ENCODE results near the gene ADO.

Gene ADO

DNA sequence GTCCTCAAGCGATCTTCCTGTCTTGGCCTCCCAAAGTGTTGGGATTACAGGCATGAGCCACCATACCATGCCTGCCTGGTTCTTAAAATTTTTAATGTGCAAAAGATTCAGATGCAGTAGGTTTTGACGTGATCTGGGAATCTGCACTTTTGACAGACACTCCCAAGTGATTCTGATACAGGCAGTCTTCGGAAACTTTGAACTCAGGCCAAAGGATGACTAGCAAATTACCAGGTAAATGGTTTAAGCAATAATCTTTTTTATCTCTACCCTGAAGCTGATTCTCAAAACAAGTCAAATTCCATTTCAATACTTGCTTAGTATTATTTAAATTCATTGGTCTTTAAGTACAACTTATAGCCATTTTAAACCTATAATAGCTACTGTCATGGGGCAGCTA is 2.6 kb upstream of the ADO start:
- DNase-seq (ENCODE audit: low read depth in 1 of 2, low spot score in 1 of 2) = no peak
- TF ChIP-seq JUND (IDR thresholded peaks at IDR 0.05; ENCODE audit: low read depth) = no peak
- in situ Hi-C loops (cut with HindIII; ENCODE audit: low pct_unique_long_range_greater_than_20kb, low sequenced_read_pairs) = no loop called here

DNA sequence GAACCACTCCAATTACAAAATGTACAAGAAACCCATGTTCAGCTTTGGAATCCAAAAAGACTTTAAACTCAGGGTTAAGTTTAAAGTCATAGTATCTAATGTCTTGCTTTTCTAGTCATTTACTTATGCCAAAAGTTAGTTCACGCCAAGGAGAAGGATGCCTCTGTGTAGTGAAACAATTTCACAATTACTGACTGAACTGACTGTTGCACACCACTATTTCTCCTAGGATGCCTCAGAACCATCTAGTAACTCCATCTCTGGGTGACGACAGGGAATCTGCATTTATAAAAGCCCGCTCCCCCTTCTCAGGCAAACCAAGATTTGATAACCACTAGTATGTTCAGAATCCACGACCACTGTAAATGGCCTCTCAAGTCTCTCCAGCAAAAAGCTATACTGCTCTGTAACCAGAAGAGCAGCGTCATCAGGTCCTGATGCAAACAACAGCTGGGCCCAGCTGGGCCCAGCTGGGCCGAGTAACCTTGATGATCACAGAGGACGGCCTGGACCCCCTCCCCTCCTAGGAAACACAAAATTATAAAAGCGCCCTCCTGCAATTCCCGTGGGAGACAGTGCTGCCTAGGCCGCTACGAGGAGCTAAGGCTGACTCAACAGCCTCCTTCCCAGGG is 680 bp upstream of the ADO start:
- DNase-seq (ENCODE audit: low read depth in 1 of 2, low spot score in 1 of 2) = no peak
- no peak for TF ChIP-seq JUND (IDR thresholded peaks at IDR 0.05; ENCODE audit: low read depth)
- in situ Hi-C loops (cut with HindIII; ENCODE audit: low pct_unique_long_range_greater_than_20kb, low sequenced_read_pairs) = no loop called here

DNA sequence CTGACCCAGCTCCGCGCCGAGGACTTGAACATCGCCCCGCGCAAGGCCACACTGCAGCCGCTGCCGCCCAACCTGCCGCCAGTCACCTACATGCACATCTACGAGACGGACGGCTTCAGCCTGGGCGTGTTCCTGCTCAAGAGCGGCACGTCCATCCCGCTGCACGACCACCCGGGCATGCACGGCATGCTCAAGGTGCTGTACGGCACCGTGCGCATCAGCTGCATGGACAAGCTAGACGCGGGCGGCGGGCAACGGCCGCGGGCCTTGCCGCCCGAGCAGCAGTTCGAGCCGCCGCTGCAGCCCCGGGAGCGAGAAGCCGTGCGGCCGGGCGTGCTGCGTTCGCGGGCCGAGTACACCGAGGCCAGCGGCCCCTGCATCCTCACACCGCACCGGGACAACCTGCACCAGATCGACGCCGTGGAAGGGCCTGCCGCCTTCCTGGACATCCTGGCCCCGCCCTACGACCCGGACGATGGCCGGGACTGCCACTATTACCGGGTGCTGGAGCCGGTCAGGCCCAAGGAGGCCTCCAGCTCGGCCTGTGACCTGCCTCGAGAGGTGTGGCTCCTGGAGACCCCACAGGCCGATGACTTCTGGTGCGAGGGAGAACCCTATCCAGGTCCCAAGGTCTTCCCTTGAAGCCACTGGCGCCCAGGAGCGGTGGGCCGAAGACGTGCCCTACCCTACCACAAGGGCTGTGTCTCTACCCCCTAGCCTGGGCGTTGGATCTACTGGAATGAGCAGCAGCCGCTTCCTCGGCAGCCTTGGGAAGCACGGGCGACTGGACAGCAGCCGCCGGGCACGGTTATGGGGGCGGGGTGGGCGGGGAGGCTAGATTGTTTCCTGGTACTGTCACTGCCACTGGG is 945 bp downstream of the ADO start:
- DNase-seq (ENCODE audit: low read depth in 1 of 2, low spot score in 1 of 2) = peak in 1 of 2 experiments; percentile 42
- in situ Hi-C loops (cut with HindIII; ENCODE audit: low pct_unique_long_range_greater_than_20kb, low sequenced_read_pairs) = no loop called here
- TF ChIP-seq JUND (IDR thresholded peaks at IDR 0.05; ENCODE audit: low read depth) = no peak

DNA sequence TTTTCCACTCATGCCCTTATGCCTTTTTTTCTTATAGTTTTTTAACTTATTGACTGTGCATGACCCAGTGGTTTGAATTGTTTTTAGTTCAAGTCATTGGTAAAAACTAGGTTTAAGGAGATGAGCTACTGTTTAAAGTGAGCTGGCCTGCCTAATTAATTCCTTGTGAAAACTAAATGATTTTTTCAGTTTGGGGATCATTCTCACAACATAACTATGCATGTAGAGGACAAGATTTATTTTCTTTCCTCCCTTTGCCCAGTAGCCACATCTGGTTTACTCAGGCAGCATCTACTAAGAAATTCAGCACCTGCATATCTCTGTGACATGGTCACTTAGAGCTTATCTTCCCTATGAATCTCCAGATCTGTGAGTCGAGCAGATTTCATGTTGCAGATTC is 1.7 kb downstream of the ADO start:
- in situ Hi-C loops (cut with HindIII; ENCODE audit: low pct_unique_long_range_greater_than_20kb, low sequenced_read_pairs) = no loop called here
- TF ChIP-seq JUND (IDR thresholded peaks at IDR 0.05; ENCODE audit: low read depth) = no peak
- no peak for DNase-seq (ENCODE audit: low read depth in 1 of 2, low spot score in 1 of 2)

DNA sequence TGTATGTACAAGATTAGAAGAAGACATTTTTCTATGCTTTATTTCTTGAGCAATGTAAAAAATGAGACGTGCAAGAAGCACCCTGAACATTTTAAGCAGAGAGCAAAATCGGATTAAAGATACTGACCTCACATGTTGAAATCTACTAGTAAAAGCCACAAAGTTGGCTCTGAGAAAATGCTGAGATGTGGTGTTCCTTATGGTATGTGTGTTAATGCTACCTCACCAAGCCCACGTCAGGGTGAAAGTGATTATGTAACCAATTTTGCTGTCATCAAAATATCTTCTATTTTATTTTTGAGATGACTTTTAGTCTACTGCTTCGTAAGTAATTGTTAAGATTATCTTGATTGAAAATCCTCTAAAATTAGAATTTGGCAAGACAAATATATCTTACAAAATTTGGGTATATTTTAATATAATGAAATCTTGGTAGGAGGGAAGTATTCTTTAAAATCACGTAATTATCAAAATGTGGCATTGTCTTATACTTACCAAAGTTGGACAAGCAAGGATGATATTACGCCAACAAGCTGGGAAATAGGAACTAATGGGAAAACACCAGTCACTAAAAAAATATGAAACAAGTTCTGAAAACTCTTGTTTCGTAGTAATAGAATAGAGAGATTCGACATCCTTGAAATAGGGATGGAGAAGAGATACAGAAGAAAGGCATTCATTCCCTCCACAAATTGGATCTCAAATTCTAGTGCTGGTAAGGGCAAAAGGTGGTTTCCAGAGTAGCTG is 5.8 kb downstream of the ADO start:
- in situ Hi-C loops (cut with HindIII; ENCODE audit: low pct_unique_long_range_greater_than_20kb, low sequenced_read_pairs) = no loop called here

DNA sequence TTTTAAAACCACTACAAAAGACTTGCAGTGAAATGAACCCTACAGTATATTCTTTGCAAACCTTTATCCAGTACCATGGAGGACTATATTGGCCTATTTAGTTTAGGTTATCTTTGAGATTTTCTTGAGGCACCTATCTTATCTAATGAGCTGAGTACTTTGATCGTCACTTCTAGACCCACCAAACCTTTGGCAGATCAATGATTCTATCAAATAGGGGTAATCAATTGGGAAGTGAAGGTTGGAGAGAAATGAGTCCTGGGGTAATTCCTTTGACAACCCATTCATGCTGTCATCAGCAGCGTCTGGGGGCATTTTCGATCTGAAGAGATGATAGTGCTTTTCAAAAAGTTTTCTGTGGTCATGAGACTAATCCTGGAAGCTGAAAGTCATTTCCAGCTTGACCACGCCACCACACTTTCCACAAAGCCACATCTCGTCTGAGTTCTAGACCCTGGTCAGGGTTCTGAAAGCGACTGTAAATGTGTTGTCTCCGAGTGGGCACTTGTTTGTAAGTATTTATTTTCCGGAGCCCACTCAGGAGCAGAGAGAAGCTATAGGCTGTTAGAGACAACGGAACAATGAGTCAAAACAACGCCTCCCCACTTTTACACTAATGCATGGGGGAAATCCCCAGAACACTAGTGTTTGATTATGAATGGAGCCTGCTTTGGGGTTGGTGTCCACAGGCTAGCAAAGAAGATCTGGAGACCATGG is 6.8 kb downstream of the ADO start:
- no peak for DNase-seq (ENCODE audit: low read depth in 1 of 2, low spot score in 1 of 2)
- no peak for TF ChIP-seq JUND (IDR thresholded peaks at IDR 0.05; ENCODE audit: low read depth)
- in situ Hi-C loops (cut with HindIII; ENCODE audit: low pct_unique_long_range_greater_than_20kb, low sequenced_read_pairs) = no loop called here

More for the DNA sequence above, 5.8 kb downstream of the ADO start:
- TF ChIP-seq JUND (IDR thresholded peaks at IDR 0.05; ENCODE audit: low read depth) = no peak
- DNase-seq (ENCODE audit: low read depth in 1 of 2, low spot score in 1 of 2) = no peak

DNA sequence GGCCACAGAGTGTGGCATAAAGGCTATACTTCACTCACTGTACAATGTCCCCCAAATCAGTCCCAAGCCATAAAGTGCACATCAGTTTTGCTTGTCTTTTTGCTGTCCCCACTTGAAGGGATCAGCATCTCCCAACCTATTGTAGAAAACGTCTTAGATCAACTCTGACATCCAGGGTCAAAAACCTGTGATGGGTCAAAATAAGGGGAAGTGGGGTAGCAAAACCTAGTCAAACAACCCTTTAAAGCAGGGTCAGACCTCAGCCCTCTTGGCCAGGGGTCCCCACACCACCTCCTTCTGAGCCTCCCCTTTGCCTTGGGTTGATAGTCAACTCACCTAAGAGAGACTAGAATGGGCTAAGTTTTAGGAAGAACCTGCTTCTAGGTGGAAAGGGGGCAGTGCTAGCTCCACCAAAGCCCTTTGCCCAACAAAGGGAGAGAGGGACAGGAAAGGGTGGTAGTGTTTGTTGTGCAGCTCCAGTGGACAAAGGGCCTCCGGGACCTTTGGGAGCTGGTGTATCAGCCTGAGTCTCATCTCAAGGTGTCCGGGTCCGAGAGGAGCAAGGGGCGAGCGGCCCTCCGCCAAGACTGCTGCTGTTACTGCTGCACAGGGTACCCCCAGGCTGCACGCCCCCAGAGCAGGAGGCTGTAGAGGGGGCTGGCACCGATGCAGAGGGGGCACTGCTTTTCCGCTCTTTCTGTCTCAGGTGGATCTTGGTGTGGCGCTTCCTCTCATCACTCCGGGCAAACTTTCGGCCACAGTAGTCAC is 8.3 kb downstream of the ADO start:
- in situ Hi-C loops (cut with HindIII; ENCODE audit: low pct_unique_long_range_greater_than_20kb, low sequenced_read_pairs) = no loop called here
- no peak for TF ChIP-seq JUND (IDR thresholded peaks at IDR 0.05; ENCODE audit: low read depth)

DNA sequence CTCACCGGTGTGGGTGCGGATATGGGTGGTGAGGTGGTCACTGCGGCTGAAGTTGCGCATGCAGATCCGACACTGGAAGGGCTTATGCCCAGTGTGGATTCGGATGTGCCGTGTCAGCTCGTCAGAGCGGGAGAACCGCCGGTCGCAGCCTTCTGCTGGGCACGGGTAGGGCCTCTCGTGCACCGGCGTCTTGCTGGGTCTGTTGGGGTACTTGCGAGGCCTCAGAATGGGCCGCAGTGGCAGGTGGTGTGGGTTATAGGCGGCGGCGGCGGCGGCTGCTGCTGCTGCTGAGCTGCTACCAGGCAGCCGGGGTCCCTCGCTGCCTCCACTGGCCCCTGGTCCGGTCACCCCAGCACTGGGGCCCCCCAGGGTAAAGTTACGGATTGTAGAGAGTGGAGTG is 8.9 kb downstream of the ADO start:
- TF ChIP-seq JUND (IDR thresholded peaks at IDR 0.05; ENCODE audit: low read depth) = no peak
- in situ Hi-C loops (cut with HindIII; ENCODE audit: low pct_unique_long_range_greater_than_20kb, low sequenced_read_pairs) = no loop called here
- DNase-seq (ENCODE audit: low read depth in 1 of 2, low spot score in 1 of 2) = no peak

More for the DNA sequence above, 8.3 kb downstream of the ADO start:
- DNase-seq (ENCODE audit: low read depth in 1 of 2, low spot score in 1 of 2) = no peak

DNA sequence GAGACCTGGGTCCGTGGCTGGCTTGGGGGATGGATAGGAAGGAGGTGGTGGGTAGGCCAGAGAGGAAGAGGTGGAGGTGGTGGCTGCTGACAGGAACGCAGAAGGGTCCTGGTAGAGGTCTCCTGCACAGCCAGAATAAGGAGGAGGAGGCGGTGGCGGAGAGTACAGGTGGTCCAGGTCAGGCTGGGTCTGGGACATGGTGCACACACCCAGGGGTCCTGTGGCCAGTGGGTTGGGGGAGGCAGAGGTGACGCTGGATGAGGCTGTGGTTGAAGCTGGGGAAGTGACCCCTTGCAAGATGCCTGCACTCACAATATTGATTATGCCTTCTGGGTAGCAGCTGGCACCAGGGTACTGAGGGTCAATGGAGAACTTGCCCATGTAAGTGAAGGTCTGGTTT is 9.5 kb downstream of the ADO start:
- TF ChIP-seq JUND (IDR thresholded peaks at IDR 0.05; ENCODE audit: low read depth) = no peak
- in situ Hi-C loops (cut with HindIII; ENCODE audit: low pct_unique_long_range_greater_than_20kb, low sequenced_read_pairs) = no loop called here
- DNase-seq (ENCODE audit: low read depth in 1 of 2, low spot score in 1 of 2) = no peak

DNA sequence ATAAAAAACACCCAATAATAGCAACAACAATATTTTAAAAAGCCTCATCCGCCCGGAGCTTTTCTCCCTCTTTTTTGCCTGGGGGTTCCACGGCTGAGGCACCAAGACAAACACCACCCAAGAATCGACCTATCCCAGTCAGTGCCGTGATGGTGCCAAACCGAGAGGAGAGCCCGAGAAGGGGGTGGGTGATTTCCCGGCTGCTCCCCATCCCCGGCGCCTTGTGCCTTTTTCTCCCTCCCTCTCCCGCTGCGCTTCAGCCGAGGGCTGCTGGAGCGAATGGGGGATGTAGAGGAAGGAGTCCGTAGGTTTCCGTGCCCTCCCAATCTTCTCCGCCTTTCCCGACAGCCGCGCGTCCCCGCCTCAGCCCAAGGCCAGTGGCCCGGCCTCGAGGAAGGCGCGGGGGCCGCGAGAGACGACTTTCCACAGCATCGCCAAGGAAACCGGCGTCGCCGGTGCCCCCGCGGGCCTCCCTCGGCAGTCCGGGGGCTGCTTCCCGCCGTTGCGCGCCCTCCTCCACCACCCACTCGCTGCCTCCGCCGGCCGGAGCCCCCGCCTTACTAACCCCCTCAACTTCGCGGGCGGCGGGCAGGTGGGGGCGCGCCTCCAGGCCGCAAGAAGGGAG is 10.3 kb downstream of the ADO start:
- in situ Hi-C loops (cut with HindIII; ENCODE audit: low pct_unique_long_range_greater_than_20kb, low sequenced_read_pairs) = no loop called here
- TF ChIP-seq JUND (IDR thresholded peaks at IDR 0.05; ENCODE audit: low read depth) = no peak
- no peak for DNase-seq (ENCODE audit: low read depth in 1 of 2, low spot score in 1 of 2)

DNA sequence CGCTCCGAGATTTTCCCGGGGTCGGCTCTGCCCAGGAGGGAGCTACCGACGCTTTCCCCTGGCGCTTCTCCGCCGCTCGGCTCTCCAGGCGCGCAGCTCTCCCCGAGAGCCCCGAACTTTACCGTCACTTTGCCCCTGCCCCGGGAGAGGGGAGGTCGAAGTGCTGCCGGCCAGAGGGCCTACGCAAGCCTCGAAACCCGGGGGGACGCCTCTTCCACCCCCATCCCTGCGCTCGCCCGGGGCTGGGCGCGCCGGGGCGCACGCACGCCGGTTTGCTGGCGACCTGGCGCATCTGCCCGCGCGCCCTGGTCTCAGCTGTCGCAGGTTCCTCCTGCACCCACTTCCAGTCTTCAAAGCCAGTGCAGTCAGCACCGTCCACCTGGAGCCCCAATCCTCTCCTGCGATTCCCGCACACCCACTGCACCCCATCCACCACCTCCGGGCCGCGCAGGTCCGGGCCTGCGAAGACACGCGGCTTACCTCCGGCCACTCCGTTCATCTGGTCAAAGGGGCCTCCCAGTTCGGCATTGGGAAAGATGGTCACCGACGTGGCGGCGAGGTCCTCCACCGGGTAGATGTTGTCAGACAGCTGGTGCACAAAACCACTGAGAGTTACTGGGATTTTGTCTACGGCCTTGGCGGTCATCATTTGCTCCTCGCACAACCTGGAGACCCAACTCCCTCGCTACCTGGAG is 11.0 kb downstream of the ADO start:
- in situ Hi-C loops (cut with HindIII; ENCODE audit: low pct_unique_long_range_greater_than_20kb, low sequenced_read_pairs) = no loop called here
- DNase-seq (ENCODE audit: low read depth in 1 of 2, low spot score in 1 of 2) = no peak
- no peak for TF ChIP-seq JUND (IDR thresholded peaks at IDR 0.05; ENCODE audit: low read depth)

All from T47D (cell line).